WTC11 (cell line): Measurements from ENCODE around the gene GNAI1.

Source experiments
- CTCF ChIP-seq: fragments of 200-600 bp; IDR thresholded peaks from 2 replicates; pipeline ENCODE4 v1.8.0; 2022; ENCODE audit warnings: antibody characterized with exemption
- ETV6 ChIP-seq: sonication (generic); formaldehyde crosslinking; IDR thresholded peaks from 2 replicates; pipeline ENCODE4 v1.8.1; 2022; ENCODE audit warnings: mild to moderate bottlenecking, missing genetic modification reagents
- HMGXB4 ChIP-seq: sonication (generic); formaldehyde crosslinking; IDR thresholded peaks from 2 replicates; pipeline ENCODE4 v1.8.1; 2023; ENCODE audit warnings: mild to moderate bottlenecking, moderate library complexity, missing genetic modification reagents
- JAZF1 ChIP-seq: fragments of 250-450 bp; sonication (Bioruptor Pico); IDR thresholded peaks from 2 replicates; pipeline ENCODE4 v1.9.0; 2021; ENCODE audit warnings: moderate library complexity, mild to moderate bottlenecking, inconsistent platforms
- JUN ChIP-seq: sonication (generic); formaldehyde crosslinking; IDR thresholded peaks from 2 replicates; pipeline ENCODE4 v1.8.0; 2023; ENCODE audit warnings: mild to moderate bottlenecking, missing genetic modification reagents
- TF ChIP-seq, protein P1 (sequence below): sonication (generic); formaldehyde crosslinking; conservative IDR thresholded peaks from 2 replicates; pipeline ENCODE4 v1.8.1; 2022; ENCODE audit warnings: mild to moderate bottlenecking, missing genetic modification reagents
- TF ChIP-seq, protein P2 (sequence below): sonication (generic); formaldehyde crosslinking; IDR thresholded peaks from 2 replicates; pipeline ENCODE4 v1.8.1; 2023; ENCODE audit warnings: mild to moderate bottlenecking, missing genetic modification reagents, moderate library complexity

GRCh38 chr7:80275192-80275605 lies 140.6 kb downstream of the GNAI1 start:
- TF ChIP-seq CTCF, result no peak
- TF ChIP-seq, protein P1, sequence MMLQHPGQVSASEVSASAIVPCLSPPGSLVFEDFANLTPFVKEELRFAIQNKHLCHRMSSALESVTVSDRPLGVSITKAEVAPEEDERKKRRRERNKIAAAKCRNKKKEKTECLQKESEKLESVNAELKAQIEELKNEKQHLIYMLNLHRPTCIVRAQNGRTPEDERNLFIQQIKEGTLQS (CRISPR knock-in tag), result no peak
- TF ChIP-seq, protein P2, sequence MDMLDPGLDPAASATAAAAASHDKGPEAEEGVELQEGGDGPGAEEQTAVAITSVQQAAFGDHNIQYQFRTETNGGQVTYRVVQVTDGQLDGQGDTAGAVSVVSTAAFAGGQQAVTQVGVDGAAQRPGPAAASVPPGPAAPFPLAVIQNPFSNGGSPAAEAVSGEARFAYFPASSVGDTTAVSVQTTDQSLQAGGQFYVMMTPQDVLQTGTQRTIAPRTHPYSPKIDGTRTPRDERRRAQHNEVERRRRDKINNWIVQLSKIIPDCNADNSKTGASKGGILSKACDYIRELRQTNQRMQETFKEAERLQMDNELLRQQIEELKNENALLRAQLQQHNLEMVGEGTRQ (CRISPR knock-in tag), result no peak
- no peak for TF ChIP-seq JAZF1
- no peak for TF ChIP-seq ETV6 (CRISPR knock-in tag)
- no peak for TF ChIP-seq HMGXB4
- TF ChIP-seq JUN (CRISPR knock-in tag), result no peak
